Activated naive CD8-positive, alpha-beta T cell (primary cell): ENCODE data around the gene FOXF1.

Source experiments
- H3K27ac Mint-ChIP-seq: one replicate; pipeline ENCODE4 v1.8.0; 2021; ENCODE audit warnings: mixed read lengths
- H3K27me3 Mint-ChIP-seq: one replicate; pipeline ENCODE4 v1.8.0; 2021; ENCODE audit warnings: mixed read lengths
- H3K36me3 Mint-ChIP-seq: one replicate; pipeline ENCODE4 v1.8.0; 2021; ENCODE audit warnings: mixed read lengths
- H3K4me1 Mint-ChIP-seq: one replicate; pipeline ENCODE4 v1.8.0; 2021; ENCODE audit warnings: low read depth, mixed read lengths
- H3K4me3 Mint-ChIP-seq: one replicate; pipeline ENCODE4 v1.8.0; 2021; ENCODE audit warnings: mild to moderate bottlenecking, mixed read lengths
- H3K9me3 Mint-ChIP-seq: one replicate; pipeline ENCODE4 v1.8.0; 2021; ENCODE audit warnings: low read depth, mixed read lengths

The FOXF1 gene

DNA sequence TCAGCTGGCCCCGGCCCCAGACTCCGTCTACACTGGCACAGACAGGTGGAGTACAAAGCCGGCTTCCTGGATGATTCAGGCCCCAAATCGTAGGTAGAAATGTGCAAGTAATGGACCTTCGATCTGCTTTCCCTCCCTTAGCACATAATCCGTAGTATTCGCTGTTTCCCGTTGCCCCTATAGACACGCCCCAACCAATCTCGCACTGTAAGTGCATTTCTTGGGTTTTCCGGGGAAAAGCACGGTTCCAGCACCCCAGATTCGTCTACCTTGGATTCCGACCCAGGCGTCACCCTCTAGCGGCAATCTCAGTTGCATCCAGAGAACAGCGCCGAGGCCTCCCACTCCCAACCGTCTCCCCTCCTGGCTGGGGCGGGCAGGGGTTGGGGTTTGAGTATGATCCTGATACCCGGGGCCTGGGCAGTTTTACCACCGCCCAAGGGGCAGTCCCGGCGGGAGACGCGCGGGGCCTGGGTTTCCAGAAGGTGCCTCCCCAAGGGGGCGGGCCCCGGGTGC lies 12.1 kb upstream of the FOXF1 start:
- H3K27me3 Mint-ChIP-seq, result peaks cover 46% of the 10 kb centered on the region
- no peak overlapping the region for H3K4me3 Mint-ChIP-seq
- H3K9me3 Mint-ChIP-seq, result no peaks in the 10 kb centered on the region
- no peak overlapping the region for H3K27ac Mint-ChIP-seq
- no peaks in the 10 kb centered on the region for H3K36me3 Mint-ChIP-seq
- H3K4me1 Mint-ChIP-seq, result peaks cover 6% of the 10 kb centered on the region

DNA sequence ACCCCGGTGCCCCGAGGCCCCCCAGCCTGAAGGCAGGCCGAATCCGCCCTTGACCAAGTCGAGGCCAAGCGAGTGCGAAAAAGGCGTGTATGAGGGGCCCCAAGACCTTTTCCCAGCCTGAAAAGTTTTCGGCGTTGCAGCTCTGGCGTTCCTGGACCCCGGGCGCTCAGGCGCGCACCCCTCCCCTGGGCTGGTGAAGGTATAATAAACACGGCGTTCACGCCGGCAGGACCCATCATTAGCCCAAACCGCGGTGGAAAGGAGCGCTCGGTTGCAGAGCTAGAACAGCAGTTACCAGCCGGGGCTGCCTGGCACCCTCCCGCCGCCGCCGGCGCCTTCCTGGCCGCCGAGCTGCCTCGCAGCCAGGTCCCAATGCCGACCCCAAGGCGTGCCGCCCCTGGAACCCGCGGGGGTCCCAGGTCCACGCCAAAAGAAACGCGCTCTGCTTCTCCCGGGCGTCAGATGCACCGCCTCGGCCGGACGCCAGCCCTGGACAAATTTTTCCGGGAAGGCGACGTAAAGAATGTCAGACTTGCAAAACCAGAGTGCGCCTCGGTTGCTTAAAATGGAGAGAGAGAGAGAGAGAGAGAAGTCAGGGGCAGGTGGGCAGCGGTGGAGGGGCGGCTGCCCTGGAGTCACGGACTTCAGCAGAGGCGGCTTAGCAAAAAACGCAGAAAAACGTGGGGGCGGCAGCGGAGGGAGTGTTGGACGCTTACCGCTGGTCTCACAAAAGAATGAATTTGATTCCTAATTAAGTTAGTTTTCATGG lies 11.5 kb upstream of the FOXF1 start:
- no peaks in the 10 kb centered on the region for H3K9me3 Mint-ChIP-seq
- H3K36me3 Mint-ChIP-seq, result no peaks in the 10 kb centered on the region
- H3K27ac Mint-ChIP-seq, result peak overlapping the region; percentile 35
- peaks cover 6% of the 10 kb centered on the region for H3K4me1 Mint-ChIP-seq
- H3K4me3 Mint-ChIP-seq, result no peak overlapping the region
- peaks cover 45% of the 10 kb centered on the region for H3K27me3 Mint-ChIP-seq

DNA sequence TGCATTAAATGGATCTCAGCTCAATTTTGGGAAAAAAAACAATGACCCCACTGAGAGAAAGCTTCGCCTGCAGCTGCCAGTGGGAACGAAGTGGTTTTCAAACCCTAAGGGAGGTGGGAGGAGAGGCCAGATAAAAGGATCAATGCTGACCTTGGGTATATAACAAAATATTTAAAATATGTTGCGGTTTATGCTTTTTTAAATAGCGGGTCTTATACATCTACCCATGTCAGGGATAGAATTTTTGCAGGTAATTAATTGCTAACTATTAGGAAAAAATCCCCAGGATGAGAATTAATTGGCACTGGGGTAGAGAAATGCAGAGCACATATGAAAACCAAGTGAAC lies 10.9 kb upstream of the FOXF1 start:
- no peak overlapping the region for H3K4me3 Mint-ChIP-seq
- H3K27ac Mint-ChIP-seq, result no peak overlapping the region
- peaks cover 4% of the 10 kb centered on the region for H3K4me1 Mint-ChIP-seq
- H3K9me3 Mint-ChIP-seq, result no peaks in the 10 kb centered on the region
- H3K36me3 Mint-ChIP-seq, result no peaks in the 10 kb centered on the region
- peaks cover 43% of the 10 kb centered on the region for H3K27me3 Mint-ChIP-seq

DNA sequence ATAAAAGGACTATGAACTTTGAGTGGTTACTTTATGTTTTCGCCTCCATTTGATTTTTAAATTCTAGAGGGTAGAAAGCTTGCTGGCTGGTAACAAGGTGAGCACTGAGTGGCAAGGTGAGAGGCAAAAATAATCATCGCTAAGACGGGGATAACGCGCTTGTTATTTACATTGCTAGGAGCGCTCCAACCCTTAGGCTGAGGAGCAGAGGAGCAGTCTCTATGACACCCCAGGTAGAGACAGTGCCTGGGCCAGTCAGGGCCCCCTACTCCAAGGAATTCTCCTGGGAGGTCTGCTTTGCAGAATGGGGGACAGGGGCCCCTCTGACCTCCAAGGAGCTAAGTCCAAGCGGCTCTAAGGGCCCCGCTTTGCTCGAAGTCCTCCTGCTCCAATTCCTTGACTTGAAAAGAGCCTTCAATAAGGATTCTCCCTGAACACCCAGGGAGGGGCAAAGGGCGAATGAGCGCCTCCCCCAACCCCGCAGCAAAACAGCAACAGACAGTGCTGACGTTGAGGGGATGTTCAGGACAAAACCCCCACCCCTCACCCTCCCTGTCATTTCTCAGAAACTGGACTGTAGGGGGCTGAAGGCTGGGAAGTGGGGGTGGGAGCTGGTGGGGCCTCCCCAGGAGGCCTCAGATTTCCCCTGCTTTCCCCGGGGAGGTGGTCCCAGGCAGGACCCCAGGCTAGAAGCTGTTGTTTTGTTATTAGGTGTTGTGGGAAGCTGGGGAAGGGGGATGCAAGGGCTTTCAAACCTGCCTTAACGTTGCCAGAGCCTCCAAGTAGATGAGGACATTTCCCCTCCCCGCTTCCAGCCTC lies 10.2 kb upstream of the FOXF1 start:
- peaks cover 7% of the 10 kb centered on the region for H3K4me1 Mint-ChIP-seq
- no peak overlapping the region for H3K4me3 Mint-ChIP-seq
- H3K27ac Mint-ChIP-seq, result no peak overlapping the region
- no peaks in the 10 kb centered on the region for H3K36me3 Mint-ChIP-seq
- H3K9me3 Mint-ChIP-seq, result no peaks in the 10 kb centered on the region
- H3K27me3 Mint-ChIP-seq, result peaks cover 49% of the 10 kb centered on the region

DNA sequence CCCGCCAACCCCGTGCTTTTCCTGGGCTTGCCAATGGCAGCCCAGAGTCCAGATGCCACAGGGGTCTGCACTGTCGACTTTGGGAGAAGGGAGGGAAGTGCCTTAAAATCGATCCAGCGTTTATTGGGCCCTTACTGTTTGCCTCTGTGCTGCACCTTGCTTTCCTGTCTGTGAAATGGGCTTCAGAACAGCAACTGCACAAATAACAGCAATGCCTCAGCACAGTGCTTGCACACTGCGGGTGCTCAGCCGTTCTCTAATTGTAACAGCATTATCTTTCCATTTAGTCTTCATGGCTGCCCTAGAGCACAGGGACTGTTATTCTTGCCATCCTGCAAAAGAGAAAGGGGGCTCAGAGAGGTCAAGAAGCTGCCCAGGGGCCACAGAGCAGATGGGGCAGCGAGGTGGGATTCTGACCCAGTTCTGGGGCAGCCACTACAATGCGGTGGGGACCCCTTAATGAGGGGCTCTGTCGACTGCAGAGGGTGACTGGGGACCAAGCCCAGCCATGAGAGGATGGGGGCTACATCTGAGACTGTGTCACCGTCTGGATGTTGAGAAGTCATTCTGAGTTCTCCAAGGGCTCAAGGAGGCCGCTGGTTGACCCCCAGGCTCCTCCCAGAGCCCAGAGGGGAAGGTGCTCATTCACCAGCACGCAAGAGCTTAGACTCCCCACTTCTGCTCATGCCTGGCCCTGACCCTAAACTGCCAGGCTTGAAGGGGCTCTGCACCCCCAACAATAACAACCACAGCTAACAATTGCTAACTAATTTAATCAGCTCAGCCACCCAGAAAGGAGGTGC lies 9.4 kb upstream of the FOXF1 start:
- H3K27ac Mint-ChIP-seq, result no peak overlapping the region
- peaks cover 44% of the 10 kb centered on the region for H3K27me3 Mint-ChIP-seq
- H3K4me1 Mint-ChIP-seq, result peaks cover 9% of the 10 kb centered on the region
- no peak overlapping the region for H3K4me3 Mint-ChIP-seq
- no peaks in the 10 kb centered on the region for H3K9me3 Mint-ChIP-seq
- H3K36me3 Mint-ChIP-seq, result no peaks in the 10 kb centered on the region

DNA sequence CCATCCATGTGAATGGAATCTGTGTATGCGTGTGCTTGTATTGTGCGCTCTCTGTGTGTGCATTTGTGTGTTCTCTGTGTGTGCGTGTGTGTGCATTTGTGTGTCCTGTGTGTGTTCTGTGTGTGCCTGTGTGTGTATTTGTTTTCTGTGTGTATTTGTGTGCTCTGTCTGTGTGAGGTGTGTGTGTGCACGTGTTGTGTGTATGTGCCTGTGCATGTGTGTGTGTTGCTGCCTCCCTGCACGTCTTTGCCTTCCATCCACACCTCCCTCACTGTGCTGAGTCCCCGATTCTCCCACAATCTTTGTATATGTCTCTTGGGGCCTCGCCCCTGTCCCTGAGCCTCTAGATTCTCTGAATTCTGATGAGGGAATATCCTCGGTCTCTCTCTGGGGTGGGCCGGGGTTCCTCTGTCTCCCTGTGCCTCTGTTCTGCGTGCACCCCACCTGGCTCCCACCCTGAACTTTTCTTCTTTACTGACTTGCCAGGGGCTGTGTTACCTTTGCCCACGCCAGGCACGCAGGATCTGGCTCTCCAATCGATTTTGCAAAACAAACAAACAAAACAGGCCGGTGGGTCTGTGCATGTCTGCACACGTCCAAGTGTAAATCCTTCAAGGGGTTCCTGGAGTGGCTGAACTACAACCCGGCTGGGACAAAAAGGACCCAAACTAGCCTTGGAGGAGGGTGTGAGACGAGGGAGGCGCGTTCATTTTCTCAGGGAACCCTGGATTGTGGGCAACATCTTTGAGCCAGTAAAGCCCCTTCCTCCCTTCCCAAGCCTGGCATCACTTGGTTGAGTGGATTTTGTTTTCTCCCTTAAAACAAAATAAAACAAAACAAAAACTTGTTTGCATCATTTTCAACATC lies 8.1 kb upstream of the FOXF1 start:
- no peak overlapping the region for H3K27ac Mint-ChIP-seq
- H3K4me1 Mint-ChIP-seq, result peaks cover 12% of the 10 kb centered on the region
- H3K36me3 Mint-ChIP-seq, result no peaks in the 10 kb centered on the region
- no peak overlapping the region for H3K4me3 Mint-ChIP-seq
- H3K27me3 Mint-ChIP-seq, result peaks cover 55% of the 10 kb centered on the region
- no peaks in the 10 kb centered on the region for H3K9me3 Mint-ChIP-seq

DNA sequence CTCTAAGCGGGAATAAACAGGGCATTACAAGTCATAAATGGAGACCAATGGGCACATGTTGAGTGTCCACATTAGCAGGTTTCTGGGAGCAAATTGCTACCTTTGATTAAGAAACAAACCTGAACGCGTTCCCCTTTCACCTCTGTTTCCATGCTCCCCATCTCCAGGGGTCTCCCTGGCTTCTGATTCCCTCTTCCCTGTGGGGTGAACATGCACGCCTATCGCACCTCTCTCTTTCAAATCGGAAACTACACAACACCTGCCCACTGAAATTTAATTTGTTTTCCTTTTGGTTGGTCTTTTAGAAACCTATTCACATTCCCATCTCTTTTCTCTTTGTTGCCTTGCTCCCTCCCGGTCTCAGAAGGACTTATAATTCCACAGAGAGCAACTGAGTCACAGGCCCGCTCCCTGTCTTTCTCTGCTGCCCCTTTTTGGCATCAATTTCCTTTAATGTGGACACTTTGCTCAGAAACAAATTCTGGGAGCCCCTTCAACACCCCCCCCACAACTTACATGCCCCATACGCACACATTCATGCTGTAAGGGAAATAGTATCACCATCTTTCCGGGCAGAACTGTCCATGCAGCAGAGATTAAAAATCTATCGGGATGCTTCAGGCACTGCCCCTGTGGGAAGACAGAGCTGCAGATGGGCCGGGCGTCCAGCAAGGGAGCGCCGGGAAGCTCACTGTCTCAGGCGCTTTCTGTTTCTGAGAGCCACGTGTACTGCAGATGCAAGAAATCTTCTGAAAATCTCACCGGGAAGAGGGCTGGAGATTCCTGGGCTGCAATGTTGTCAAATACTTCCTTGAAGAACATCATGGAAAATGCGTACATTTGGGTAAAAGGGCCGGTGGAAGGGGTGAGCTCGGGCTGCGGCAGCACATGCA lies 7.2 kb upstream of the FOXF1 start:
- H3K36me3 Mint-ChIP-seq, result no peaks in the 10 kb centered on the region
- H3K4me1 Mint-ChIP-seq, result peaks cover 19% of the 10 kb centered on the region
- H3K4me3 Mint-ChIP-seq, result no peak overlapping the region
- H3K27me3 Mint-ChIP-seq, result peaks cover 63% of the 10 kb centered on the region
- H3K9me3 Mint-ChIP-seq, result no peaks in the 10 kb centered on the region
- H3K27ac Mint-ChIP-seq, result no peak overlapping the region

DNA sequence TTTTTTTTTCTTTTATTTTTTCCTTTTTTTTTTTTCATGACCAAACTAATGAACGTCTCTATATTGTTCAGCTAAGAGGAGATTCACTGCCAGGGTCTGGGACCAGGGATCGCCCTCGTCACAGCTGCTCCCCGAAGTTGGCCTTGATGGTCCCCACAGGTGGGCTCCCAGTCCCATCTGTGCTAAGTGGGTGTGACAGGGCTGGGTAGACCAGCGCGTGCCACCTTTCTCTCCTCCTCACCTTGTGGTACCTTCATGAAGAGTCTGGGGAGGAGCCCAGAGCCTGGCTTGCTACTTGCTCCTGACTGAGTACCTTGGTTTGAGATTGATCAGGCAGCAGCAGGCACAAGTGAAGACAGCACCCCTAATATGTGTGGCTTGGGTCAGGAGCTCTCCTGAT lies 6.5 kb upstream of the FOXF1 start:
- Mint-ChIP-seq H3K9me3 (no peaks in the 10 kb centered on the region), H3K36me3 (no peaks in the 10 kb centered on the region), H3K27ac (no peak overlapping the region), H3K27me3 (peaks cover 61% of the 10 kb centered on the region), H3K4me1 (peaks cover 19% of the 10 kb centered on the region), H3K4me3 (no peak overlapping the region)

DNA sequence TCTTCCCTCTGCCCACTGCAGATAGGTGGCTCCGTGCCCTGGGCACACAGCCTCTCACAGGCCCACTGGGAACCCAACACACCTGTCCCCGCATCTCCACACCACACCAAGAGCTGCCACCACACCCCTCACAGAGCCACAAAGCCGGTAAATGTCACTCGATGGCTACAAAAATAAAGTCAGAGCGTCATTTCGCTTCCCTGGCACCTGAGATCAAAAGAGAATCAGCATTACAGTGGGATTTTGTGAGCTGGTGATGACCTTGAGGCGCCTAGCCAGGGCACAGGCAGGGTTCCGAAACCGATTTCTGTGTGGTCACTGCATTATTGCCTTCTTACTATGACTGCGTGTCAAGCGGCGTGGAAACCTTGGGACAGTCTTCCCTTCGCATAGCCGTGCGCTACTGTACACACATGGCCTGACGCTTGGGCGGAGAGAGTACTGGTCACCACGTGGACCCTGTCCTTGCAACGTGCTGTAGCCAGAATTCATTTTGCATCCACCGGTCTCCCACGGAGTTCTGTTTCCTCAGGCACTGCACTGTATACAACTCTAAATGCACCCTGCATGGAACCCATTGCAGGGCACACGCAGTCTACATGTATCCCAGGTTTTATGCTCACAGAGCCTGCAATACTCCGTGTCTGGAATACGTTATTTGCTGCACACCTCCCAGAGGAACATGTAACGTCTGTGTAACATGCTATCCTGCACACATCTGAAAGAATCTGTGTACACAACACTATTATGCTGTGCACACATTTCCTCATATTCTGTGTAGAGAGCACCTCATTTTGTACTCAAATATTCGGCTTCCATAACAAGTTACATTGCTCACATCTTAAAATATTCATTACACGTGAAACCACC lies 5.8 kb upstream of the FOXF1 start:
- H3K9me3 Mint-ChIP-seq, result no peaks in the 10 kb centered on the region
- H3K27ac Mint-ChIP-seq, result no peak overlapping the region
- peak overlapping the region; percentile 14 for H3K4me3 Mint-ChIP-seq
- peaks cover 24% of the 10 kb centered on the region for H3K4me1 Mint-ChIP-seq
- H3K27me3 Mint-ChIP-seq, result peaks cover 65% of the 10 kb centered on the region
- H3K36me3 Mint-ChIP-seq, result no peaks in the 10 kb centered on the region

DNA sequence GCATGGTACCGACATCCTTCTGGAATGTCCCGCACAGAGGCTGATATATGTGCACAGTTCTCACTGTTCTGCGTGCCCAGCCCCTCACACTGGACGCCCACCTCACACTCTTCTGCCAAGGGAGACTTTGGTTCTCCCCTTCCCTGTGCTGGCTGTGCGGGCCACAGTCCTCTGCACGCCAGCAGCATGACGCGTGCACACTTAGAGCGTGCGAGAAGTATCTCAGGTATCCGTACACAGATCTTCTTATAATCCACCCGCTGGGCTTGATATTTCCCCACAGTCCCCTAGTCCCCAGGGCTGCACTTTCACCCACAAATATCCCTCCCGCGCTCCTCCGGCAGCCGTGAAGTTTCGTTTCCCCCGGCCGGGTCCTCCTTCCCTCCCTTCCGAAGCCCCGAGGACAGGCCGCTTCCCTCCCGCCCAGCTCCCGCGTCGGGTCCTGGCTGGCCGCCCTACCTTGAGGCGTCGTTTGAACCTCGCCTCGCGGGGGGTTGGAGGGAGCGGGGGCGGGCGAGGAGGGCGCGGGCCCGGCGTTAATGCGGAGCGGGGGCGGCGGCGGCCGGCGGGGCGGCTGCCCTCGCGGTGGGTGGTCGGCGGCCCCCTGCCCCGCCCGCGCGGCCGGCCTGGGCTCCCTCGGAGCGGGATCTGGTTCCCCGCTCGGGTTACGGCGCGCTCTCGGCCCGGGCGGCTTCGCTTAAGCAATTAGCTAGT lies 5.0 kb upstream of the FOXF1 start:
- H3K9me3 Mint-ChIP-seq, result no peaks in the 10 kb centered on the region
- peaks cover 61% of the 10 kb centered on the region for H3K27me3 Mint-ChIP-seq
- H3K4me3 Mint-ChIP-seq, result peak overlapping the region; percentile 14
- H3K36me3 Mint-ChIP-seq, result no peaks in the 10 kb centered on the region
- H3K27ac Mint-ChIP-seq, result no peak overlapping the region
- H3K4me1 Mint-ChIP-seq, result peaks cover 24% of the 10 kb centered on the region

DNA sequence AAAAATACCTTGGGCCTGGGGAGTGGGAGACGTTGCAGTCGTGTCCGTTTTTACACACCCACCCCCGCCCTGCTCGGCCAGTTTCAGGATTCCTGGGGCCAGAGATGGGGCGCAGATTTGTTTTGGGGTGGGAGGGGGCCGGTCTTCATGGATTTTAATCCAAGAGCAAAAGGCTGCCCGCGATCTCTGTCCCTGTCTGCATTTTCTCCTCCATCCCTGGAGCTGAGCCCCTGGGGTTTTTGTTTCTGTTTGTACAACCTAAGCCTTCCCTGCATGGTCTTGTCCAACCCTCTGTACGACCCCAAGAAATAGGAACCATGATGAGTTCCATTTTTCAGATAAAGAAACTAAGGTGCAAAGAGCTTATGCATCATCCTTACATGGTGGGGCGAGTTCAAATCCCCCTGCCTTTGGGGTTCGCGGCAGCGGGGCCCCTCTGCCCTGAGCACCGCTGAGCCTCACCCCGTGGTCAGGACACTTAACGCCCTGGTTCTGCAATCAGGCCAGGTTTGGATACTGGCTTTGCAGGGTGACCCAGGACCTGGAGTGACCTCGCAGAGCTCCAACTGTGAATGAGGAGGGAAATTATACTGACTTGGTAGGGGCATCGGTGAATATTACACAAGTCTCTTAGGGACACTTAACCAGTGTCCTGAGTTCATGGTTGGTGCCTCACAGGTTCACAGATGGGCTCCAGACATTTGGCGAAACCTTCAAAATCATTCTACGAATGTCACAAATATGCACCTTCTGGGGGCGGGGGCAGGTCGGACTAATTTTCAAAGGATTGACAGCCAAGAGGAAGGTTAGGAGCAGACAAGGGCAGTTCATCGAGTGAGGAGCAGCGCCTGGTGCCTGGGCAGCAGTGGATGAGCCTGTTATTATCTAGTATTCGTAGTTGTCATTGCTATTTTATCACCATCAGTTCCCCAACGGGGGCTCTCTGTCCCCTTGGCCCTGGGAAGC lies 4.1 kb upstream of the FOXF1 start:
- no peaks in the 10 kb centered on the region for H3K9me3 Mint-ChIP-seq
- H3K27me3 Mint-ChIP-seq, result peaks cover 57% of the 10 kb centered on the region
- peaks cover 26% of the 10 kb centered on the region for H3K4me1 Mint-ChIP-seq
- H3K36me3 Mint-ChIP-seq, result no peaks in the 10 kb centered on the region
- no peak overlapping the region for H3K27ac Mint-ChIP-seq
- H3K4me3 Mint-ChIP-seq, result peak overlapping the region; percentile 48
